ENCODE data around the gene FBRSL1.

FBRSL1 gene

GRCh38 chr12:132516095-132517012 lies 26.4 kb downstream of the FBRSL1 start:
- no peak for ATAC-seq
- no peak for TF ChIP-seq RARB (CRISPR knock-in tag; IDR thresholded peaks at IDR 0.05)
- no peak for TF ChIP-seq PATZ1 (CRISPR knock-in tag; IDR thresholded peaks at IDR 0.05; ENCODE audit: borderline replicate concordance)
- TF ChIP-seq ZNF8 (CRISPR knock-in tag; IDR thresholded peaks at IDR 0.05): no peak
- TF ChIP-seq POU6F1 (CRISPR knock-in tag; IDR thresholded peaks at IDR 0.05; ENCODE audit: borderline replicate concordance, low read depth): no peak

- ATAC-seq: no peak
- no peak for TF ChIP-seq RARB (CRISPR knock-in tag; IDR thresholded peaks at IDR 0.05)
- no peak for TF ChIP-seq ZFP3 (CRISPR knock-in tag; IDR thresholded peaks at IDR 0.05)
- no peak for TF ChIP-seq ISL1 (CRISPR knock-in tag; IDR thresholded peaks at IDR 0.05)
- no peak for TF ChIP-seq TCF4 (CRISPR knock-in tag; IDR thresholded peaks at IDR 0.05; ENCODE audit: borderline replicate concordance)
- TF ChIP-seq ZNF565 (CRISPR knock-in tag; conservative IDR thresholded peaks at IDR 0.05; ENCODE audit: low read depth): no peak
Observed at GRCh38 chr12:132517013-132517739, 27.2 kb downstream of the FBRSL1 start.

- no peak for TF ChIP-seq GLIS3 (CRISPR knock-in tag; IDR thresholded peaks at IDR 0.05)
- no peak for TF ChIP-seq ZFP30 (CRISPR knock-in tag; IDR thresholded peaks at IDR 0.05)
- no peak for TF ChIP-seq TCF4 (CRISPR knock-in tag; IDR thresholded peaks at IDR 0.05; ENCODE audit: borderline replicate concordance)
- TF ChIP-seq BACH2 (CRISPR knock-in tag; IDR thresholded peaks at IDR 0.05; ENCODE audit: borderline replicate concordance): no peak
- TF ChIP-seq PATZ1 (CRISPR knock-in tag; IDR thresholded peaks at IDR 0.05; ENCODE audit: borderline replicate concordance): no peak
- no peak for TF ChIP-seq ZNF8 (CRISPR knock-in tag; IDR thresholded peaks at IDR 0.05)
- no peak for TF ChIP-seq ZNF565 (CRISPR knock-in tag; conservative IDR thresholded peaks at IDR 0.05; ENCODE audit: low read depth)
- TF ChIP-seq OSR1 (CRISPR knock-in tag; IDR thresholded peaks at IDR 0.05): no peak
- no peak for ATAC-seq
Observed at GRCh38 chr12:132517740-132518100, 27.8 kb downstream of the FBRSL1 start.

- no peak for ATAC-seq
Observed at GRCh38 chr12:132518354-132518992, 28.5 kb downstream of the FBRSL1 start.

More at GRCh38 chr12:132518354-132518992, 28.5 kb downstream of the FBRSL1 start:
- TF ChIP-seq CSDC2 (CRISPR knock-in tag; IDR thresholded peaks at IDR 0.05): no peak
- TF ChIP-seq POU6F1 (CRISPR knock-in tag; IDR thresholded peaks at IDR 0.05; ENCODE audit: borderline replicate concordance, low read depth): no peak
- no peak for TF ChIP-seq ESRRG (CRISPR knock-in tag; IDR thresholded peaks at IDR 0.05)
- no peak for TF ChIP-seq CREB5 (CRISPR knock-in tag; IDR thresholded peaks at IDR 0.05; ENCODE audit: low read depth)
